GM12878 (cell line): ENCODE data around the gene RHBDF2. TPM values are rescaled to one million over a fixed set of nuclear protein-coding genes. Genes with fewer than 3 reads are reported as not detected.

ENCODE experiments used
- ATAC-seq: fragments of 200-7000 bp; cut with Tn5 transposase; 3 replicates; pipeline ENCODE4 v1.9.1; 2020; ENCODE audit warnings: mild to moderate bottlenecking, moderate library complexity
- BruUV-seq: library from RNA; stranded (reverse); fragments of 400-500 nt; replicated peaks from 2 replicates; lab custom pipeline; 2021; lab: Mats Ljungman, UMichigan
- CTCF ChIA-PET: fragments of 300-600 bp; sonication (Branson Sonifier 250); formaldehyde crosslinking; extraction: SDS; loops from one replicate; lab custom pipeline; 2021; ENCODE audit warnings: inconsistent platforms; lab: Yijun Ruan, JAX
- POLR2A ChIA-PET: fragments of 350-600 bp; formaldehyde crosslinking; extraction: SDS; loops from one replicate; lab custom pipeline; 2021; ENCODE audit warnings: inconsistent platforms; lab: Charles Lee
- RAD21 ChIA-PET: fragments of 300-600 bp; sonication (Branson Sonifier 250); formaldehyde crosslinking; loops from one replicate; lab custom pipeline; 2023; ENCODE audit warnings: antibody characterized with exemption; ENCODE audit not compliant: unreplicated experiment; lab: Charles Lee
- SMC1A ChIA-PET: fragments of 300-600 bp; sonication (Branson Sonifier 250); formaldehyde crosslinking; loops from one replicate; lab custom pipeline; 2023; ENCODE audit not compliant: unreplicated experiment, uncharacterized antibody; lab: Charles Lee
- DNase-seq: peaks from one replicate; pipeline ENCODE4 v3.0.0-alpha.2; 2011; ENCODE audit warnings: low read depth, low spot score
- FAIRE-seq: peaks from 3 replicates; lab custom pipeline; 2011; peaks lifted over from hg19 to GRCh38; lab: Jason Lieb, UNC
- H2AFZ ChIP-seq: 2 replicates; pipeline ENCODE4 v1.6.0; 2011; ENCODE audit warnings: low read depth, low read length, control low read depth; ENCODE audit not compliant: control insufficient read depth
- H3K27ac ChIP-seq: 2 replicates; pipeline ENCODE4 v1.5.1; 2011; ENCODE audit warnings: control low read depth; ENCODE audit not compliant: control insufficient read depth, insufficient read depth
- H3K27me3 ChIP-seq, 2 experiments: replicated peaks in 1 of 2; 2 replicates each; pipeline versions ENCODE4 v1.6.0 to v1.6.1; 2011; ENCODE audit warnings: low read length in 1 of 2; ENCODE audit not compliant: control insufficient read depth in 2 of 2, insufficient read depth in 2 of 2
- H3K36me3 ChIP-seq, 2 experiments: 2 replicates each; pipeline ENCODE4 v1.5.1; 2011; ENCODE audit warnings: low read length in 1 of 2; ENCODE audit not compliant: control insufficient read depth in 2 of 2, insufficient read depth in 2 of 2
- H3K4me1 ChIP-seq: 2 replicates; pipeline ENCODE4 v1.6.1; 2011; ENCODE audit warnings: mild to moderate bottlenecking, low read length, moderate library complexity, mixed read lengths; ENCODE audit not compliant: control insufficient read depth, insufficient read depth
- H3K4me2 ChIP-seq: 2 replicates; pipeline ENCODE4 v1.6.0; 2011; ENCODE audit warnings: control low read depth; ENCODE audit not compliant: control insufficient read depth, insufficient read depth
- H3K4me3 ChIP-seq: fragments of 200-600 bp; sonication (generic); 2 replicates; pipeline ENCODE4 v1.5.1; 2016
- H3K79me2 ChIP-seq: 2 replicates; pipeline ENCODE4 v1.6.0; 2011; ENCODE audit warnings: low read length; ENCODE audit not compliant: control insufficient read depth, insufficient read depth
- H3K9ac ChIP-seq: 2 replicates; pipeline ENCODE4 v1.8.0; 2011; ENCODE audit warnings: low read length, control low read depth, mixed read lengths; ENCODE audit not compliant: control insufficient read depth, insufficient read depth
- H3K9me3 ChIP-seq: replicated peaks from 3 replicates; pipeline ENCODE4 v1.5.1; 2011; ENCODE audit warnings: mild to moderate bottlenecking, low read length; ENCODE audit not compliant: control insufficient read depth, insufficient read depth
- H4K20me1 ChIP-seq: 2 replicates; pipeline ENCODE4 v1.6.0; 2011; ENCODE audit not compliant: control insufficient read depth, insufficient read depth
- BCL11A ChIP-seq: IDR thresholded peaks from 2 replicates; pipeline ENCODE4 v1.6.1; 2011; ENCODE audit warnings: low read depth, low read length
- CBFB ChIP-seq: IDR thresholded peaks from 2 replicates; pipeline ENCODE4 v1.6.1; 2016; ENCODE audit warnings: antibody characterized with exemption, low read depth
- CREB1 ChIP-seq: IDR thresholded peaks from 2 replicates; pipeline ENCODE4 v1.6.1; 2012; ENCODE audit warnings: low read depth, mild to moderate bottlenecking, inconsistent platforms
- E2F8 ChIP-seq: fragments of 450-650 bp; IDR thresholded peaks from 2 replicates; pipeline ENCODE4 v1.6.1; 2018; ENCODE audit warnings: mild to moderate bottlenecking, low read depth, moderate library complexity; ENCODE audit not compliant: partially characterized antibody
- EED ChIP-seq: sonication (generic); IDR thresholded peaks from 2 replicates; pipeline ENCODE4 v1.6.1; 2016; ENCODE audit warnings: antibody characterized with exemption, low read depth
- ESRRA ChIP-seq: IDR thresholded peaks from 2 replicates; pipeline ENCODE4 v1.6.1; 2012; ENCODE audit warnings: mild to moderate bottlenecking, low read length, improper control_type of control experiment
- ETV6 ChIP-seq, 2 experiments: fragments of 450-650 bp in 1 of 2; IDR thresholded peaks in 1 of 2; conservative IDR thresholded peaks in 1 of 2; 2 replicates each; pipeline ENCODE4 v1.6.1; 2014; ENCODE audit warnings: antibody characterized with exemption in 1 of 2, borderline replicate concordance in 1 of 2, low read depth in 1 of 2, mild to moderate bottlenecking in 1 of 2, moderate library complexity in 1 of 2
- IKZF1 ChIP-seq: fragments of 450-650 bp; conservative IDR thresholded peaks from 2 replicates; pipeline ENCODE4 v1.6.1; 2017; ENCODE audit warnings: antibody characterized with exemption, mild to moderate bottlenecking
- IKZF2 ChIP-seq, 2 experiments: fragments of 450-650 bp; IDR thresholded peaks; 2 replicates each; pipeline ENCODE4 v1.6.1; 2017; ENCODE audit warnings: mild to moderate bottlenecking in 2 of 2, moderate library complexity in 2 of 2
- KLF5 ChIP-seq: fragments of 450-650 bp; IDR thresholded peaks from 2 replicates; pipeline ENCODE4 v1.6.1; 2014; ENCODE audit warnings: mild to moderate bottlenecking; ENCODE audit not compliant: partially characterized antibody
- POLR2A ChIP-seq: IDR thresholded peaks from 2 replicates; pipeline ENCODE4 v1.6.1; 2011; ENCODE audit warnings: low read depth, mild to moderate bottlenecking, low read length
- RFX5 ChIP-seq: IDR thresholded peaks from 2 replicates; pipeline ENCODE4 v1.6.1; 2011; ENCODE audit warnings: low read depth, low read length, improper control_type of control experiment
- SPI1 ChIP-seq: IDR thresholded peaks from 2 replicates; pipeline ENCODE4 v1.6.1; 2011; ENCODE audit warnings: low read depth, mild to moderate bottlenecking, low read length, moderate library complexity, borderline replicate concordance; ENCODE audit not compliant: insufficient read depth
- SREBF2 ChIP-seq: IDR thresholded peaks from 2 replicates; pipeline ENCODE4 v1.6.1; 2012; ENCODE audit warnings: mild to moderate bottlenecking, low read length
- SUZ12 ChIP-seq: fragments of 200-600 bp; sonication (generic); IDR thresholded peaks from one replicate; pipeline ENCODE4 v1.6.1; 2018; ENCODE audit warnings: antibody characterized with exemption, mild to moderate bottlenecking; ENCODE audit not compliant: unreplicated experiment
- ZBED1 ChIP-seq: IDR thresholded peaks from 2 replicates; pipeline ENCODE4 v1.6.1; 2016; ENCODE audit warnings: borderline replicate concordance
- ZNF622 ChIP-seq: fragments of 450-650 bp; IDR thresholded peaks from 2 replicates; pipeline ENCODE4 v1.6.1; 2017; ENCODE audit warnings: mild to moderate bottlenecking, inconsistent platforms
- WGBS: methylation state at CpG from one replicate; pipeline ENCODE4 v1.1.6; 2016; ENCODE audit warnings: low lambda C conversion rate; ENCODE audit not compliant: insufficient replicate concordance, insufficient coverage; ENCODE audit errors: missing lambda C conversion rate; 5-methylcytosine and 5-hydroxymethylcytosine counted together
- in situ Hi-C: fragments of 300-500 bp; cut with MboI; formaldehyde crosslinking; loops from 9 replicates; pipeline ENCODE4 v1.14.3; 2018; ENCODE audit warnings: mixed read lengths
- intact Hi-C: fragments of 100-400 bp; cut with micrococcal nuclease; formaldehyde crosslinking; loops from one replicate; pipeline ENCODE4 v1.14.2; 2022; ENCODE audit not compliant: unreplicated experiment
- polyA plus RNA-seq, 11 experiments: library from polyadenylated mRNA; depleted of rRNA in 4 of 11; unstranded in 6 of 11; stranded (reverse) in 5 of 11; fragments of >200 nt; fragmentation: Nextera tagmentation in 4 of 11; fragmentation: Illumina TruSeq in 1 of 11; extraction: Ambion mirVana in 4 of 11; extraction: Trizol in 1 of 11; gene quantifications; 1 replicate in 1 of 11; 2 replicates in 10 of 11; pipeline versions ENCODE4 v1.2.1 to v1.2.3, GENCODE V29; 2011 to 2016; ENCODE audit warnings: inconsistent platforms in 2 of 11, missing spikeins in 2 of 11, low read depth in 1 of 11
- total RNA-seq, 4 experiments: library from RNA; depleted of rRNA in 3 of 4; stranded (reverse); fragments of >200 nt in 3 of 4; fragmentation: Illumina TruSeq in 1 of 4; extraction: Trizol in 1 of 4; gene quantifications; 2 replicates each; pipeline versions ENCODE4 v1.2.1 to v1.2.3, GENCODE V29; 2013 to 2021

RHBDF2 gene
- total and polyA plus RNA-seq, 10 of the 15 experiments (the other 5 are each of a cell fraction or from before 2014, with no cell fraction given) = 0.97 to 43.0 (median 18.7) TPM

GRCh38 chr17:76446449-76447231 is 54.6 kb downstream of the RHBDF2 start:
- Histone ChIP-seq H3K4me1 (peaks cover 56% of the 10 kb centered on the region), H3K27me3 (no peaks in the 10 kb centered on the region), H3K79me2 (peaks cover 94% of the 10 kb centered on the region), H3K36me3 (peaks cover 0 to 5% of the 10 kb centered on the region in 2 experiments; a peak in 2 of 4 replicates), H4K20me1 (0 out of 2 replicates have a peak, but pooled peaks cover 2% of the 10 kb centered on the region), H3K9ac (0 out of 2 replicates have a peak overlapping the region, but pooled peaks have one; percentile 9), H2AFZ (no peak overlapping the region), H3K27ac (0 out of 2 replicates have a peak overlapping the region, but pooled peaks have one; percentile 0), H3K9me3 (no peaks in the 10 kb centered on the region), H3K4me3 (0 out of 2 replicates have a peak overlapping the region, but pooled peaks have one; percentile 20), H3K4me2 (peak overlapping the region; percentile 1; the same call in 1 of the 2 replicates)
- intact Hi-C loops = no loop called here
- ChIA-PET POLR2A (interaction anchor here (1.0 kb wide), 1 partner anchor 19 kb away, joined by 3 read pairs; no protein-coding TSS in a partner anchor), CTCF (interaction anchor here (1.0 to 2.3 kb wide), 3 partner anchors 12 to 43 kb away, joined by 3 to 9 read pairs (median 3); no protein-coding TSS in a partner anchor), RAD21 (interaction anchor here (1.2 to 1.9 kb wide), 2 partner anchors 12 to 38 kb away, joined by 3 to 8 read pairs; no protein-coding TSS in a partner anchor), SMC1A (interaction anchor here (0.7 to 2.0 kb wide), 3 partner anchors 18 to 49 kb away, joined by 3 to 9 read pairs (median 3); no protein-coding TSS in a partner anchor)
- WGBS = 59% methylated on average over 9 of the region's 9 CpGs
- no TSS peak for BruUV-seq
- no peak for FAIRE-seq
- in situ Hi-C loops = no loop called here
- ATAC-seq = no peak
- TF ChIP-seq SPI1 (no peak), RFX5 (no peak), ZBED1 (no peak), IKZF1 (peak; percentile 29; the same call in 1 of the 2 replicates), CBFB (no peak), SREBF2 (no peak), ZNF622 (no peak), E2F8 (no peak), ESRRA (no peak), BCL11A (no peak), CREB1 (no peak), IKZF2 (IDR thresholded peaks at IDR 0.05) (no peak), SUZ12 (no peak), KLF5 (no peak), EED (peak; percentile 22; the same call in 1 of the 2 replicates), POLR2A (no peak), ETV6 (conservative IDR thresholded peaks at IDR 0.05 in 1 of 2, IDR thresholded peaks at IDR 0.05 in 1 of 2; ENCODE audit: borderline replicate concordance in 1 of 2, low read depth in 1 of 2) (no peak)
- DNase-seq = no peak
